ENCODE measurements around the gene UPK3B.
"Not testable (repeated sequence)": the region's sequence is repeated elsewhere in the genome, so short reads cannot be mapped to it uniquely, and the experiment has no call there.

The UPK3B gene

GRCh38 chr7:76505168-76506080 is 4.9 kb upstream of the UPK3B start:
- DNase-seq (ENCODE audit: low read depth), result no peak
- H3K4me3 ChIP-seq (replicated peaks; ENCODE audit: low read depth, low read length), result no peak overlapping the region
- TF ChIP-seq, protein P1, sequence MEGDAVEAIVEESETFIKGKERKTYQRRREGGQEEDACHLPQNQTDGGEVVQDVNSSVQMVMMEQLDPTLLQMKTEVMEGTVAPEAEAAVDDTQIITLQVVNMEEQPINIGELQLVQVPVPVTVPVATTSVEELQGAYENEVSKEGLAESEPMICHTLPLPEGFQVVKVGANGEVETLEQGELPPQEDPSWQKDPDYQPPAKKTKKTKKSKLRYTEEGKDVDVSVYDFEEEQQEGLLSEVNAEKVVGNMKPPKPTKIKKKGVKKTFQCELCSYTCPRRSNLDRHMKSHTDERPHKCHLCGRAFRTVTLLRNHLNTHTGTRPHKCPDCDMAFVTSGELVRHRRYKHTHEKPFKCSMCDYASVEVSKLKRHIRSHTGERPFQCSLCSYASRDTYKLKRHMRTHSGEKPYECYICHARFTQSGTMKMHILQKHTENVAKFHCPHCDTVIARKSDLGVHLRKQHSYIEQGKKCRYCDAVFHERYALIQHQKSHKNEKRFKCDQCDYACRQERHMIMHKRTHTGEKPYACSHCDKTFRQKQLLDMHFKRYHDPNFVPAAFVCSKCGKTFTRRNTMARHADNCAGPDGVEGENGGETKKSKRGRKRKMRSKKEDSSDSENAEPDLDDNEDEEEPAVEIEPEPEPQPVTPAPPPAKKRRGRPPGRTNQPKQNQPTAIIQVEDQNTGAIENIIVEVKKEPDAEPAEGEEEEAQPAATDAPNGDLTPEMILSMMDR (IDR thresholded peaks at IDR 0.05; ENCODE audit: low read length, missing control alignments), result no peak

DNA sequence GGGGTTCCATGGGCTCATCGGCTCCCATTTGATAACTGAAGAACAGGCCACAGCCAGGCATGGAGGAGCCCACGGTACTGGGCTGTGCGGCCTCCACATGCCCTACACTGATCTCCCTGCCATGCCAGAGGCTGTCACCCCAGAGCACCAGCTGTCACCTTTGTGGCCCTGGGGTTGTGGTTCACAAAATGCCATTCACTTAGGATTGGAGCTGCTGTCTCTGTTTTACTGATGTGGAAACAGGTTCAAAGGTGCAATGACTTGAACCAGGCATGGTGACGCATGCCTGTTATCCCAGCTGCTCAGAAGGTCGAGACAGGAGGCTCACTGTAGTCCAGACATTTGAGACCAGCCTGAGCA is 4.3 kb upstream of the UPK3B start:
- H3K4me3 ChIP-seq (replicated peaks; ENCODE audit: low read depth, low read length), result no peak overlapping the region
- no peak for DNase-seq (ENCODE audit: low read depth)
- TF ChIP-seq, protein P1 (IDR thresholded peaks at IDR 0.05; ENCODE audit: low read length, missing control alignments), result no peak

- DNase-seq (ENCODE audit: low read depth); H3K4me3 ChIP-seq (replicated peaks; ENCODE audit: low read depth, low read length): not testable (repeated sequence)
Observed at GRCh38 chr7:76506643-76507042, 3.7 kb upstream of the UPK3B start.

DNA sequence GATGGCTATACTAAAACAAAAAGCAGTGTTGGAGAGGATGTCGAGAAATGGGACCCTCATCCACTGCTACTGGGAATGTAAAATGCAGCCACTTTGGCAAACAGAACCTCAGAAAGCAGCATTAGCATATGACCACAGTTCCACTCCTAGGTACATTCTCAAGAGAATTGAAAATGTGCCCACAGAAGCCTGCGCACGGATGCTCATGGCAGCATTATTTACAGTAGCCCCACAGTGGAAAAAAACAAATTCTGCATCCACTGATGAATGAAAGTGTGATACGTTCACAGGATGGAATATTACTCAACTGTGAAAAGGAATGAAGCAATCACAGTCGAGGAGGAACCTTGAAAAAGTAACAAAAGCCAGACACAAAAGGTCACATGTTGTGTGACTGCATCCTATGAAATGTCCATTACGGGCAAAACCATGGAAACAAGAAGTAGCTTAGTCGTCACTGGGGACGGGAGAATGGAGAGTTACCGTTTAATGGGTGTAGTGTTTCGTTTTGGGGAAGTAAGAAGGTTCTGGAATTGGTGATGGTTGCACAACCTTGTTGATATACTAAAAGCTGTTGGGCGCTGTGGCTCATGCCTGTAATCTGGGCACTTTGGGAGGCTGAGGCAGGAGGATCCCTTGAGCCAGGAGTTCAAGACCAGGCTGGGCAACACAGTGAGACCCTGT is 2.5 kb upstream of the UPK3B start:
- no peak overlapping the region for H3K4me3 ChIP-seq (replicated peaks; ENCODE audit: low read depth, low read length)
- TF ChIP-seq, protein P1 (IDR thresholded peaks at IDR 0.05; ENCODE audit: low read length, missing control alignments), result no peak
- DNase-seq (ENCODE audit: low read depth), result peak; percentile 24

GRCh38 chr7:76511200-76511910 is 1.0 kb downstream of the UPK3B start:
- not testable (repeated sequence) for H3K4me3 ChIP-seq (replicated peaks; ENCODE audit: low read depth, low read length); DNase-seq (ENCODE audit: low read depth)

- H3K4me3 ChIP-seq (replicated peaks; ENCODE audit: low read depth, low read length); DNase-seq (ENCODE audit: low read depth): not testable (repeated sequence)
Observed at GRCh38 chr7:76511911-76512885, 1.8 kb downstream of the UPK3B start.

GRCh38 chr7:76512941-76513816 is 2.8 kb downstream of the UPK3B start:
- TF ChIP-seq, protein P1 (IDR thresholded peaks at IDR 0.05; ENCODE audit: low read length, missing control alignments), result peak; percentile 39
- DNase-seq (ENCODE audit: low read depth), result peak; percentile 11

More at GRCh38 chr7:76512941-76513816, 2.8 kb downstream of the UPK3B start:
- no peak overlapping the region for H3K4me3 ChIP-seq (replicated peaks; ENCODE audit: low read depth, low read length)

All from fibroblast of pulmonary artery (primary cell).